Skin of body (tissue), 2 donors: ENCODE measurements around the gene EMILIN2. TPM values are rescaled to one million over a fixed set of nuclear protein-coding genes. Genes with fewer than 3 reads are reported as not detected.
A peak's percentile ranks its signal among the peaks of the same experiment; 100 is the strongest.

Source experiments
- DNase-seq: peaks from one replicate; lab custom pipeline; 2025; lab: John Stamatoyannopoulos, UW
- total RNA-seq: library from RNA; depleted of rRNA; stranded (reverse); fragments of >200 nt; gene quantifications from one replicate; pipeline ENCODE4 v1.2.3, GENCODE V29; 2014

The EMILIN2 gene
- total RNA-seq, 1 donor from 2014 or later: 37.6 TPM

GRCh38 chr18:2952605-2953004 lies 105.8 kb downstream of the EMILIN2 start:
- DNase-seq: no peak

DNA sequence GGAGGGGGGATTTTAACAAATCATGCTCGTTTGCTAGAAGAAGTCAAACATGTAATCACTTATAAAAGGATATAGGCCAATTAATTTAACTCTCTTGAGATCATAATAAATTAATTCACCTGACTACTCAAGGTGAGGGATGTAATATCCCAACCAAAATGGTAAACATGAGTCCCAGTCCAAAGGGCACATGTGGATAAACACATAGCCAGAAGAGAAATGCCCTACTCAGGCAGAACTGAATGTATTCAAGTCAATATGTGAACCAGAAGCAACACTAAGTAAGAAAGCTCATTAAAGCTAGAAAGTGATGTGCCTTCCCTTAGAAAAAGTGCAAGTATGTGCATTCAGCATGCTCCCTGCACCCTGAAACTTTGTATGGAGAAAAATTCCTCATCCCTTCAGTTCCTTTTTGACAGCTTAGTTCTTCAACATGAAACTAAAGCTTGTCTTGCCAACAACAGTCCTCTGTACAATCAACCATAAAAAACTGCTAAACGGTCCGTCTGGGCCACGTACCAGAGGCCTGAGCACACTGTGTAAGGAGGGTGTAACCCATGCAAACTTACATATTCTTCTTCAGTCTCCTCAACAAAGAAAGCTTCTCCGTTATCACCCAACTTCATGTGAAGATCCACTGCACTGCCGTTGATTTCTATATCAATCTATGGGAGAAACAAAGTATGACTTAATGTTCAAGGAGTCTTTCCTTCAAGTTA lies 107.3 kb downstream of the EMILIN2 start:
- DNase-seq: no peak

- no peak for DNase-seq
Measured at GRCh38 chr18:2954869-2955645, 108.3 kb downstream of the EMILIN2 start.

DNA sequence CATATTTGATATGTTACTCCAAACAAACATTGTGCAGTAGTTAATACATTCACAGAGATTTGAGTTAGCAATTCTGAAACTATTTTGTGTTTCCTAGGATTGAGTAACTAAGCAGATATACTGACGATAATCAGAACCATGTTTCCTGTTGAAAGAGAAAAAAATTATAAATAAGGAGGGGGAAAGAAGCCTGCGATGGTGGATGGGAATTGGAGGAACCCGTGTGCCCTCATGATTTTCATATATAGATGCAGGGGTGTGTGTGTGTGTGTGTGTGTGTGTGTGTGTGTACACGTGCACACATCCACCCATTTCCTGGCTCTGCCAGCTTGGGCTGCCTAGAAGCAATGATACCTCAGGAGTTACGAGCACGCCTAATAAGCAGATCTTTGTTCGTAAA lies 109.2 kb downstream of the EMILIN2 start:
- DNase-seq: peak; percentile 47

GRCh38 chr18:2958819-2959298 lies 112.1 kb downstream of the EMILIN2 start:
- no peak for DNase-seq

DNA sequence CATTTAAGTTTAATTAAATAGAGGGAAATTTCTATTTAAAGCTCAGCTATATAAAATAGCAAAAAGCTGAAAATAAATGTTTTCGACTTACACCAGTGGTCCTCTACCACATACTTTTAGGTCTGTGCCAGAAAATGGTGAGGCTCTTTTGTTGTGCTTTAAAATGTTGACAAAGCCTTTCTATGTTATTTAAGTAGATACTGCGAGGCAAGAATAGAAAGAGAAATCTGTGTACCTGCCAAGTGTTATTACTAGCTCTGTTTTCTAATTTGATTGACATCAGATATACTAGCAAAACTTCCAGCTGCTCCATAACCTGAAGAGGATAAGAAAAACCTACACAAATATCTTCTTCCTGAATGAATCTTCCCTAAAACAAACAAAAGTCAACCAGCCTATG lies 112.5 kb downstream of the EMILIN2 start:
- no peak for DNase-seq

DNA sequence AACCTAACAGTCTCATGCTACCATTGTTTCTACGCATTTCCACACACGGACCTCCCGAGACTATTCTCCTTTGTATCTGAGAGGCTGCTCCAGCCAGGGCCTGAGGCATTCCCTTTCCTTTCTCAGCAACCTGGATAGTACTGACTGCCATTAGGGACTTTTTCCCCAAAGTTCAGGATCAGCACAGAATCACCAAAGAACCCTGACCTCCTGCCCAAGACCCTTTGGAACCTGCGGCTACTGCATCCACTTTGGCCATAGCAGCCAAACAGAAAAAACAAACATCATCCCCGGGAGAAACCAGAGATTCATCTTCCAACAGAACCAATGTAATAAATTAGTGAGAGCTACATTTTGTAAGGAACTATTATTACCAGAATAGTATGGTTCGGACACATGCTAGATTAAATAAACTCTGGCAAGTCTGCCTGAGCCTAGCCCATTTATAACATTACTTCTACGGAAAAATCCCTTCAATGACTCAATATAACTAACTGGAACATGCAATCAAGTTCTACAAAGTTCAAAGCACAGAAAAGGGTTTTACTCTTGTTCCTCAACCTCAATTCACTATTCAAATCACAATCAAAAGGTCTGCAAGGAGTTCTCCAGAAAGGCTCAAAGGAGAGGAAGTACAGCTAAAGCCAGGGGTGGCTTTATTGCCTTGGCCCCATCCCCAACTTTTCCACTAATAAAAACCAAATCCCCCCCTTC lies 114.3 kb downstream of the EMILIN2 start:
- DNase-seq: no peak

DNA sequence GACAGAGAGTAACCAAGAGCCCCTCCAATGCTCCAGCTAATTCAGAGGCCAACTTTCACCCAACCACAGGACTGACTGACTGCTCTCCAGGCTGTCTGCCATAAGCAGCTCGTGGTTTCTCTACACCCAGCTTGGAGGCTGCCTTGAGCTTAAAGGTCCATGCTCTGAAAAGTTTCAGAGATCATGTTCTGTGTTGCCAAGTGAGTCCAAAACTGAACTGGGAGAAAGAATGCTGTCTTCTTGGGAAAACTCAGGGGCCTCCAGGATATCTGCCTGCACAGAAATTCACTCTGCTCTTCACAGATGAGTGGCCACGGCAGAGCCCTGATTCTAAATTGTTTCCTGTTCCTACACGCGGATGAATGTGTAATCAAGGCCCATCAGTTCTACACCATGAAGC lies 115.0 kb downstream of the EMILIN2 start:
- no peak for DNase-seq

DNA sequence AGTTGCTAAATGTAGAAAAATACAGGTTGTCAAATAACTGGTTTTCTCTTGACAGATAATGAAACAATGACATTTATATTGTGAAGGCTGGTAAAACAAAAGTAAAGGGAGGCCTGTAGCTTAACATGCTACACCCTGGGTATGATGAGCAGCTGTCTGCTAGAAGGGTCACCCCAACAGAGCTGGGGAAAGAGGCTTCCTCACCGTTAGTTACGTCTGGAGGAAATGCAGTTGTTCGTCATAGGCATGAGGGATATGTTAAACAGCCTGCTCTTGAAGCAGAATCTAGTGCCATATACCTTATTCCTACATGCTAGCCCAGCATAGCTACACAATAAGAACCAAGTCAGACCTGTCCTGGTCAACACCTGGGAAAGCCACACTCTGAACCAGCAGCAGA lies 116.2 kb downstream of the EMILIN2 start:
- DNase-seq: no peak

GRCh38 chr18:2964361-2965010 lies 117.7 kb downstream of the EMILIN2 start:
- DNase-seq: no peak

Other genes with a start within 250 kb of the EMILIN2 start
- 156 TPM for gene SMCHD1, start 191.3 kb upstream of the EMILIN2 start, total RNA-seq
- 21.7 TPM for gene LPIN2, start 166.1 kb downstream of the EMILIN2 start, total RNA-seq